Suprapubic skin (tissue), 4 donors: ENCODE results near the gene SMAD7.

Experiments
- CTCF ChIP-seq, 2 donors: fragments of 200-600 bp in 1 of 2; fragments of 450-650 bp in 1 of 2; sonication (generic) in 1 of 2; IDR thresholded peaks; one replicate each; pipeline ENCODE4 v1.5.1; 2016 to 2019; ENCODE audit warnings: antibody characterized with exemption in 2 of 2, mild to moderate bottlenecking in 1 of 2, moderate library complexity in 1 of 2
- EP300 ChIP-seq: sonication (generic); formaldehyde crosslinking; IDR thresholded peaks from one replicate; pipeline ENCODE4 v1.6.1; 2017; ENCODE audit warnings: antibody characterized with exemption
- POLR2A ChIP-seq, 2 donors: fragments of 450-650 bp; IDR thresholded peaks; one replicate each; pipeline ENCODE4 v1.6.1; 2017; ENCODE audit warnings: antibody characterized with exemption in 2 of 2, mild to moderate bottlenecking in 2 of 2, moderate library complexity in 2 of 2
- POLR2AphosphoS5 ChIP-seq, 3 donors: sonication (generic); formaldehyde crosslinking; IDR thresholded peaks; one replicate each; pipeline ENCODE4 v1.6.1; 2017; ENCODE audit warnings: antibody characterized with exemption in 3 of 3

GRCh38 chr18:48914581-48915251 is 36.0 kb downstream of the SMAD7 start:
- no peak for TF ChIP-seq EP300
- TF ChIP-seq POLR2AphosphoS5 (IDR thresholded peaks at IDR 0.05): no peak
- no peak for TF ChIP-seq POLR2A (IDR thresholded peaks at IDR 0.05)
- TF ChIP-seq CTCF (IDR thresholded peaks at IDR 0.05): no peak
